ENCODE measurements around the gene FMO1.

Gene FMO1

DNA sequence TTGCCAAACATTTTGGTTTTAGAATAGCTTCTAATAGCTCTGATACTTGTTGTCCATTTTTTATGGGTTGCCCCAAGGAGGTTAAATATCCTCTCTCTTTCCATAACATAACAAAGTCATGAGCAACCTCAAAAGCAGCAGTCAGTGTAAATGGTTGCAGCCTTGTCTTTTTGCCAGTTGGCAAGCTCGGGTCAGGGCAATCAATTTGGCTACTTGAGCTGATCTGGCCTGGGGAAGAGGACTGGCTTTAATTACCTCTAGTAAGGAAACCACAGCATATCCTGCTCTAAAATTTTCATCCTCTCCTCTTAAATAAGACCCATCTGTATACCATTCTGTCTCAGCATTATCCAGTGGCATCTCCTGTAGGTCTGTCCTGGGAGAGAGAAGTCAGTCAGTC lies 44.5 kb downstream of the FMO1 start:
- no peak for TF ChIP-seq CTCF (IDR thresholded peaks at IDR 0.05)

DNA sequence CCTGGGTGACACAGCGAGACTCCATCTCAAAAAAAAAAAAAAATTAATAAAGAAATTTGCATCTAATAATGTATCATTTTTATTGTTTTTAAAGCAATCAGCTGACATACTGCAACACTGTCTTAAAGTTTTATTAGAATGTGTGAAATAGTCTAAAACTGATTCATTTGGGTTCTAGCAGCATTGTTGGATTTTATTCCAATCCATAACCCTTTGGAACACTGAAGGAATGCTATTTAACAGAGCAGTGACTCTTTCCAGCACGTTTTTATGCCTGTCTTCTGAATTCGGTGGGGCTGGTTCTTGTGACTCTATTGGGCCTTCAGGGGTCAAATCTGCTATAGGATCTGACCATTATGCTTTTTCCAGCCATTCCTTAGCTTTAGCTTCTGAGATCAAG lies 47.5 kb downstream of the FMO1 start:
- no peak for TF ChIP-seq CTCF (IDR thresholded peaks at IDR 0.05)

DNA sequence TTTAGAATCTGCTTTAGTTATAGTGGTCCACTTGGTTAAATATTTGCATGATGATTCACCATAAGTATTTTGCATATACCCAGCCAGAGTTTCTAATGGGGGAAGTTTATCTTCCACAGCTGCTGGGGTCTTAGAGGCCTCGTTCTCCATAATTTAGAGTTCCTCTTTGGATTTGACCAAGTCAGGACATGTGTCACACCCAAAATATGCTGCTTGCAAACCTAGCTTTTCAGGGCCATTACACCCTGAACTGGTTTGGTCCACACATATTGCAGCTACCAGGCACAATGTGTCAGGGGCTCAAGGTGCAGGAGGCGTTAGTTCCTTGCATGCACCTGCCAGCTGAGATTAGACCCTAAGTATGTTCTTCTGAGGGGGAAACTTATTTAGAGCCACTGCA lies 48.6 kb downstream of the FMO1 start:
- no peak for TF ChIP-seq CTCF (IDR thresholded peaks at IDR 0.05)

- TF ChIP-seq CTCF (IDR thresholded peaks at IDR 0.05): no peak
Observed at GRCh38 chr1:171298696-171299095, 50.4 kb downstream of the FMO1 start.

- no peak for TF ChIP-seq CTCF (IDR thresholded peaks at IDR 0.05)
Observed at GRCh38 chr1:171299342-171299741, 51.0 kb downstream of the FMO1 start.

GRCh38 chr1:171300401-171300800 lies 52.1 kb downstream of the FMO1 start:
- no peak for TF ChIP-seq CTCF (IDR thresholded peaks at IDR 0.05)

DNA sequence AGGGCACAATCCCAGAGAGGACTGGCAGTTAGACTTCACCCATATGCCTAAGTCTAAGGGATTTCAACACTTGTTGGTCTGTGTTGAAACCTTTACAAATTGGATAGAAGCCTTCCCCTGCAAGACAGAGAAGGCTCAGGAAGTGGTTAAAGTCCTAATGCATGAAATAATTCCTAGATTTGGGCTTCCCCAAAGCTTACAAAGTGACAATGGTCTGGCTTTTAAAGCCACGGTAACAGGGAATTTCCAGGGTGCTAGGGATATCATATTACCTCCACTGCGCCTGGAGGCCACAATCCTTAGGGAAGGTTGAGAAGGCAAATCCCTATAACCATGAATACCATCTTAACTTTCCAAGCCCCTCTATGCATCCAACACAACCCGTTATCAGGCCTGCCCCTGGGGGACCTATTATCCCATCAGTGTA lies 62.4 kb downstream of the FMO1 start:
- TF ChIP-seq CTCF (IDR thresholded peaks at IDR 0.05): no peak

GRCh38 chr1:171311771-171312558 lies 63.7 kb downstream of the FMO1 start:
- no peak for TF ChIP-seq CTCF (IDR thresholded peaks at IDR 0.05)

Data from LNCAP (cell line).